MM.1S (cell line): Measurements from ENCODE around the gene CBFB.

Experiments used
- DNase-seq: peaks from one replicate; pipeline ENCODE4 v3.0.0-alpha.2; 2015
- H2AFZ ChIP-seq: fragments of 300-600 bp; sonication (generic); 2 replicates; pipeline ENCODE4 v1.6.0; 2016; ENCODE audit warnings: antibody characterized with exemption, low read length
- H3F3A ChIP-seq: fragments of 300-600 bp; sonication (generic); 2 replicates; pipeline ENCODE4 v1.6.1; 2016; ENCODE audit warnings: mild to moderate bottlenecking, antibody characterized with exemption, low read length, moderate library complexity, mixed read lengths; ENCODE audit not compliant: insufficient read depth
- H3K27ac ChIP-seq: fragments of 300-600 bp; sonication (generic); 2 replicates; pipeline ENCODE4 v1.5.1; 2016; ENCODE audit warnings: mild to moderate bottlenecking, low read length
- H3K27me3 ChIP-seq: fragments of 300-600 bp; sonication (generic); replicated peaks from 2 replicates; pipeline ENCODE4 v1.6.0; 2016; ENCODE audit warnings: low read length; ENCODE audit not compliant: insufficient read depth
- H3K36me3 ChIP-seq: fragments of 300-600 bp; sonication (generic); replicated peaks from 2 replicates; pipeline ENCODE4 v1.6.1; 2016; ENCODE audit warnings: mild to moderate bottlenecking, low read length, mixed read lengths; ENCODE audit not compliant: insufficient read depth
- H3K4me1 ChIP-seq: fragments of 300-600 bp; sonication (generic); 2 replicates; pipeline ENCODE4 v1.6.1; 2016; ENCODE audit warnings: low read length, mixed read lengths
- H3K4me2 ChIP-seq: fragments of 300-600 bp; sonication (generic); 2 replicates; pipeline ENCODE4 v1.6.0; 2016; ENCODE audit warnings: low read depth, low read length
- H3K4me3 ChIP-seq: fragments of 300-600 bp; sonication (generic); 2 replicates; pipeline ENCODE4 v1.5.1; 2016; ENCODE audit warnings: low read length, mixed read lengths
- H3K79me2 ChIP-seq: fragments of 300-600 bp; sonication (generic); 2 replicates; pipeline ENCODE4 v1.6.1; 2016; ENCODE audit warnings: mixed run types, low read length, mixed read lengths
- H3K9ac ChIP-seq: fragments of 300-600 bp; sonication (generic); 2 replicates; pipeline ENCODE4 v1.6.1; 2016; ENCODE audit warnings: low read length, mixed read lengths
- H3K9me2 ChIP-seq: fragments of 300-600 bp; sonication (generic); replicated peaks from 2 replicates; pipeline ENCODE4 v1.6.1; 2016; ENCODE audit warnings: mild to moderate bottlenecking, low read length, mixed read lengths; ENCODE audit not compliant: insufficient read depth
- H3K9me3 ChIP-seq: fragments of 300-600 bp; sonication (generic); replicated peaks from 2 replicates; pipeline ENCODE4 v1.6.1; 2016; ENCODE audit warnings: mild to moderate bottlenecking, low read length, mixed read lengths; ENCODE audit not compliant: insufficient read depth
- H4K20me1 ChIP-seq: fragments of 300-600 bp; sonication (generic); 2 replicates; pipeline ENCODE4 v1.6.1; 2016; ENCODE audit warnings: mild to moderate bottlenecking, low read length, moderate library complexity, mixed read lengths; ENCODE audit not compliant: insufficient read depth
- CTCF ChIP-seq: fragments of 300-600 bp; sonication (generic); IDR thresholded peaks from 2 replicates; pipeline ENCODE4 v1.5.1; 2016; ENCODE audit warnings: antibody characterized with exemption, low read length, mixed read lengths
- EZH2 ChIP-seq: fragments of 300-600 bp; sonication (generic); optimal IDR thresholded peaks from 2 replicates; pipeline ENCODE3; 2017; ENCODE audit warnings: low read depth, mild to moderate bottlenecking, antibody characterized with exemption, low read length, mixed read lengths
- EZH2phosphoT487 ChIP-seq: fragments of 300-600 bp; sonication (generic); IDR thresholded peaks from 2 replicates; pipeline ENCODE4 v1.6.1; 2018; ENCODE audit warnings: antibody characterized with exemption, low read length

Gene CBFB

GRCh38 chr16:67013233-67013822 is 15.6 kb upstream of the CBFB start:
- H3F3A ChIP-seq = no peaks in the 10 kb centered on the region
- no peaks in the 10 kb centered on the region for H3K9me3 ChIP-seq
- H3K27me3 ChIP-seq = no peaks in the 10 kb centered on the region
- H3K9me2 ChIP-seq = no peaks in the 10 kb centered on the region
- peak overlapping the region; percentile 56 for H3K4me3 ChIP-seq
- no peaks in the 10 kb centered on the region for H3K79me2 ChIP-seq
- H4K20me1 ChIP-seq = no peaks in the 10 kb centered on the region
- no peak overlapping the region for H3K27ac ChIP-seq
- no peaks in the 10 kb centered on the region for H3K36me3 ChIP-seq
- H3K4me1 ChIP-seq = no peaks in the 10 kb centered on the region
- DNase-seq = no peak
- peak overlapping the region; percentile 90 for H3K4me2 ChIP-seq
- H2AFZ ChIP-seq = peak overlapping the region; percentile 80
- peak overlapping the region; percentile 30; the same call in 1 of the 2 replicates for H3K9ac ChIP-seq
- no peak for TF ChIP-seq EZH2
- no peak for TF ChIP-seq CTCF
- no peak for TF ChIP-seq EZH2phosphoT487

GRCh38 chr16:67013823-67014633 is 14.9 kb upstream of the CBFB start:
- Histone ChIP-seq H3K4me2 (peak overlapping the region; percentile 90), H3K36me3 (no peaks in the 10 kb centered on the region), H3K27ac (no peak overlapping the region), H2AFZ (peak overlapping the region; percentile 87), H3K27me3 (no peaks in the 10 kb centered on the region), H3K4me1 (no peaks in the 10 kb centered on the region), H4K20me1 (no peaks in the 10 kb centered on the region), H3K9me2 (no peaks in the 10 kb centered on the region), H3K4me3 (peak overlapping the region; percentile 56), H3K9me3 (no peaks in the 10 kb centered on the region), H3K9ac (peak overlapping the region; percentile 49; the same call in 1 of the 2 replicates), H3F3A (no peaks in the 10 kb centered on the region), H3K79me2 (no peaks in the 10 kb centered on the region)
- TF ChIP-seq EZH2phosphoT487 = no peak
- no peak for TF ChIP-seq EZH2
- peak; percentile 23; the same call in 1 of the 2 replicates for TF ChIP-seq CTCF
- peak; percentile 41 for DNase-seq

GRCh38 chr16:67014634-67015312 is 14.2 kb upstream of the CBFB start:
- Histone ChIP-seq H3K9me2 (no peaks in the 10 kb centered on the region), H3K4me3 (no peak overlapping the region), H4K20me1 (no peaks in the 10 kb centered on the region), H3K79me2 (no peaks in the 10 kb centered on the region), H3K4me2 (peak overlapping the region; percentile 90), H3F3A (no peaks in the 10 kb centered on the region), H3K27ac (no peak overlapping the region), H3K9me3 (no peaks in the 10 kb centered on the region), H3K36me3 (no peaks in the 10 kb centered on the region), H2AFZ (no peak overlapping the region), H3K4me1 (no peaks in the 10 kb centered on the region), H3K27me3 (no peaks in the 10 kb centered on the region), H3K9ac (no peak overlapping the region; the same call in 1 of the 2 replicates)
- no peak for DNase-seq
- TF ChIP-seq EZH2phosphoT487 (no peak), EZH2 (no peak), CTCF (no peak)
